ENCODE data around the gene STK39.

Gene STK39

GRCh38 chr2:168033966-168034365 lies 213.4 kb downstream of the STK39 start:
- DNase-seq: no peak

DNA sequence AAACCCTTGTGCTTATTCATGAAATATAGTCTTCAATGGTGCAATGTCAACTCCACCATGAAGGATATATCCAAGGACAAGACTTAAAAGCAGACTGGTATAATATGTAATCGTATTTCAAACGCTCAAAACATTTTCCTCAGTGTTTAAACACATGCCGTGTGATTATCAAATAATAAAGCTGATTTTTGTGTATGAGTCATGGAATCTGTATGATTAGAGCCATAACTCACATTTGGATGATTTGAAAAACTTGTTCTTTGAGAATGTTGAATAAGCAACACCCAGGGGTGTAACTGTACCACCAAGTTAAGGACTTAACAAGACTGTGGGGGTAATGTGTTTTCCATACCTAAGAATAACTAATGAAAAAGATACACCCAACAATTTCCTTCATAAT lies 215.3 kb downstream of the STK39 start:
- no peak for DNase-seq

DNA sequence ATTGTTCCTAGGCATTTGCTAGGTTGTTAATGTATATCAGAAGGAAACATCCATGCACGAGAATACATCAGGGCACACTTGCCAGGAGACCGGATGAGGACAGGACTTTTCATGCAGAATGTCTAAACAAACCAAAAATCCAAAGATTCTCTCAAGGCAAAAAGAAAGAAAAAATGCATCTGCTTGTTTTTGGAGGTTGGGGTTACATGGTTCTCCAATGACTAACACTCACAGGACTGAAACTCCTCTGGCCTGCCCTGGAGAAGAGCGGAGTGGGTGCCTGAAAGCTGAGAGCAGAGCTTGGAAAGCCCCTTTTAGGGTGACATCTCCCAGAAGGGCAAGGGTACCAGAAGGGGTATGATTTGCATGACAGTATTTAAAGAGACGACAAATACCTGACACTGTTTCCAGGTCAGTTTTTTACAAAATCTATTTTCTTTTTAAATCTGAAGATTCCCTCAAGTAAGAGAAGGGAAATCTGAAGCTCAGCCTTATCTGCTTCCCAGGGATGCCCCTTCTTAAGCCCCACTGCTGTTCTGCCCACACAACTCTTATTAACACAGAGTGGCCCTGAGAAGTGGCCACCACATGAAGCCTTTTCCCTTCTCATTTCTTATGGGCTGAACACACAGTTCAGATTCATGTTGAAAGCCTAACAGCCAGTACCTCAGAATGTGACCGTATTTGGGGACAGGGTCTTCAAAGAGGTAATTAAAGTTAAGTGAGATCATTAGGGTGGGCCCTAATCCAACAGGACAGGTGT lies 216.4 kb downstream of the STK39 start:
- no peak for DNase-seq

GRCh38 chr2:168029071-168029470 lies 218.3 kb downstream of the STK39 start:
- no peak for DNase-seq

GRCh38 chr2:168028362-168028761 lies 219.0 kb downstream of the STK39 start:
- DNase-seq: no peak

- DNase-seq: no peak
Measured at GRCh38 chr2:168025487-168026202, 221.8 kb downstream of the STK39 start.

- DNase-seq: no peak
Measured at GRCh38 chr2:168024459-168024858, 222.9 kb downstream of the STK39 start.

GRCh38 chr2:168021800-168022587 lies 225.4 kb downstream of the STK39 start:
- DNase-seq: no peak

DNA sequence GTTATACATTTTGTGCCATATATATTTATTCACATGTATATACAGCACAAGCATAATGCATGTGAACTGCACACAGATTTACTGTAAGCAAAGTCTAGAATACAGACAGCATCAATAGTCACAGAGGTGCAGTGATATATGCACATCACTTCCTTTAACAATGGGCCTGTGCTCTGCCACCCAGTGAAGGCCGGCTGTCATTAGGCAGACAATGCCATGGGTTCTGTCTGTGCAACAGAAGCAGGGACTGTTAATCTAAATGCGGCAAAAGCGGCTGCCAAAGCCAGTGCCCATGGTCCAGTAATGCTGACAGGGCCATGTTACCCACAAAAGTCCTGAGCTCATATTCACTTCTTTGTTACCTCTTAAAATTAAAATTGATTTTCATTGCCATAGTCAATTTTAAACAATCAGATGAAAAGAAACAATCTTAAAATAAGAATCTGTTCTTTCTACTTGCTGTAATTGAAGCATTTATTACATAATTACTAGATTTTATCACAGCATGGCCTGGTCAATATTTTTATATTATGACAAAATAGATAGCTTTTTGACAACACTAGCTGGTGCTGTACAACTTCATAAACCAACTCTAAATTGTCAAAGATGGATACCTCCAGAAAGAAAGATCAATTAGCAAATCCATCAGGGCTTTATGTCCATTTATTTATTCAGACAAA lies 232.0 kb downstream of the STK39 start:
- DNase-seq: no peak

DNA sequence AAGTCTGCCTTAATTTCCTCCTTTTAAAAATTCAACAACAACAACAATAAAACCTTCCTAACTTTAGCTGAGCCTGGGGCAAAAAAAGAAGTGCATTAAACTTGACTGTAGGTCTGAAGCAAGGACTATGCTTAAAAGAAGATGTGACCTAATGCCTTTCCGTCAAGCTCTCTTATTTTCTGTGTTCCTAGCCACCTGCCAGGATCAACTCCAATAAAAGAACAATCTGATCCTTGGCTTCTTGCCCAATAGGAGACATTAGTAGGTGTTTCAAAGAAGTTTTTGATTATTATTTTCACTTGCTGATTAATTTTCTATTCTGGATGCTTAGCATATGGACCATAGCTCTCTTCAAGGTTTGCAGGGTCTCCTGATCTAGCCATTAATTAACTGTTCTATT lies 237.5 kb downstream of the STK39 start:
- no peak for DNase-seq

DNA sequence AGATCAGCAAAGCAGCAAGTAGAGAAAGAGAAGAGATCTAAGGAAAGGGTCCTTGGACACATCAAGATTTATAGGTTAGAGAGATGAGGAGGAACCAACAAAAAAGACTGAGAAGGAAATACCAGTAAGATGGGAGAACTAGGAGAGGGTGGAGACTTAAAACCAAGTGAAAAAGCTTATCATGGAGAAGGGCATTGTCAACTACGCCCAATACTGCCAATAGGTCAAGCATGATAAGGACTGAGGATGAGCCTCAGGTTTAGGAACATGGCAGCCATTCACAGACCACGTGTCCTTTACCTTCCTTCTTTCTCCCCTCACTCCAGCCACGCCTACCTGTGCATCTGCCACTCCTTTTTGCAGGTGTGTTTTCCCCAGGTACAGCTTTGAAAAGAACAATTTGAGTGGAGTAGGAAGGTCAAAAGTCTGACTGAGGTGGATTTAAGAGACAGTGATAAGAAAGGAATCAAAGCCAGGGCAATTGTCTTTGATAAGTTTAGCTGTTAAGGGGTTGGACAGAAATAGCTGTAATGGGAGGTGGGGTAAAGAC lies 238.7 kb downstream of the STK39 start:
- DNase-seq: no peak

GRCh38 chr2:168006498-168006897 lies 240.9 kb downstream of the STK39 start:
- no peak for DNase-seq

DNA sequence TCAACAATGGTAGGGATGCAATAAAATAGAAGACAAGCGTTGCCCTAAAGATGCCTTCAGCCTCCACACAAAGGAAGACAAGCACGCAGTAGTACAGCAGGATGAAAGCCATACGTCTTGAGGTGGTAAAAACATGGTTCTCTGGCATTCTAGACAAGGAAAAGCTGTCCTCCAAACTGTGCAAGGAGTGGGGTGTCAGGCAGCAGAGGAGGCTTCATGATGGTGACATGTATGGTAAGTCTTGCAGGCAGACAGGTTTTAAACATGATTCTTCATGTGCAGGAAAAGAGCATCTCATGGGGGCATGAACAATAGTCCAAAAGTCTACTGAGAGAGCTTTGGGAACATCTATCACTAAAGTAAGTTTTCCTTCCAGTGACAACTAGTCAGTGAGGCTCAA lies 241.8 kb downstream of the STK39 start:
- DNase-seq: no peak

GRCh38 chr2:168003876-168004275 lies 243.5 kb downstream of the STK39 start:
- no peak for DNase-seq

DNA sequence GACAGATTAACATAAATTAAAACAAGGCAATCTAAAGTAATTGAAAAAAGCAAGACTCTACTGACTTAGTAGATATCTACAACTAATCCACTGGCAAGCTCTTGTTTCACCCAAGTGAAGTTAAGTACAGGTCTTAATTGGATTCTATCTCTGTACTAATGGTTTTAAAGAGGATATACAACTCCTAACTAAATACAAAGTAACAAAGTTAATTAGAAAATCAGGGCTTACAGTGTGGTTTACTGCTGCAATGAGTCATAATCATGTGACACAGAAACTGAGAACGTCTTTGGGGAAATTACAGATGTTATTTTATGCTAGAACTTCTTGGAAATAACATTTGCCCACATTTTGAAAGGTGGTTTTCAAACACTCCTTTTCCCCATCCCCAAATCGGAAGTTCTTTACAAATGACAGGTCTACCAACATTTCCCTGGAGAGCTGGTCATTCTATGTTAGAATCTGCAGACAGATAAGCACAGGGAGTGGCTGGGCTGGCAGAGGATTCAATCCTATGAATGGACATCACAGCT lies 245.3 kb downstream of the STK39 start:
- no peak for DNase-seq

GRCh38 chr2:167992278-167992677 lies 255.1 kb downstream of the STK39 start:
- no peak for DNase-seq

DNA sequence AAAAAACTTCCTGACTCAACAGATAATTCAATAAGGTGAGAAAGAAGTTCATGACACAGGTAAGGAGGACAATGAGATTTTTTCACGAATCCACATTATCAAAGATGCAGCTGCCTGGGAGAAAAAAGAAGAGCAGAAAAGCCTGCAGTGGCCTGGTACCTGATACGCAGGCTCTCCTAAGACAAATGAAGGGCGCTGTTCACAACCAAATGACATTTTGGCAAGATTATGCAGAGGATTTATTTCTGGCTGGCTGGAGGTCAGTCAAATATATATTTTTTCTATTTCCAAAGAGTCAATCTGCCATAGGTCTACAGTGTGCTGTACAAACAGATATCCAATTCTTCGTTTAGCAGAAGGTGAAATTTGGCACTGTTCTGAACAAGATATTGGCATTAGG lies 257.3 kb downstream of the STK39 start:
- DNase-seq: no peak

DNA sequence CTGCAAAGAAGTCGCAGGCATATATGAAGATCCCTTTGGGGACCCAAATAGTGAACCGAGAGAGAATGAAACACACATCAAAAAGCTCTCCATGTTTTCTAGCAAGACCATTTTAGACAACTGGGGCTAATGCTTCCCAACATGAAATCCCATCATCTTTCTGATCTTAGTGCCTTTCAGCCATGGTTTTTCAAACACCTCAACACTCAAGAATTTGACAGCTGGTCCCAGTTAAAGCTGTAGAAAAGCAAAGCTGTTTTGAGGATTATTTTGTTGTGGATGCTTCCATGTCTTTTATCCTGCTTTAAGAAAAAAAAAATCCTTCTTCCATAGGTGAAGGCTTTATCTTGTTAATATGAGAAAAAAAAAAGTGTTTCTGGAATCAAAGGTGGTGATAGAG lies 259.1 kb downstream of the STK39 start:
- no peak for DNase-seq

DNA sequence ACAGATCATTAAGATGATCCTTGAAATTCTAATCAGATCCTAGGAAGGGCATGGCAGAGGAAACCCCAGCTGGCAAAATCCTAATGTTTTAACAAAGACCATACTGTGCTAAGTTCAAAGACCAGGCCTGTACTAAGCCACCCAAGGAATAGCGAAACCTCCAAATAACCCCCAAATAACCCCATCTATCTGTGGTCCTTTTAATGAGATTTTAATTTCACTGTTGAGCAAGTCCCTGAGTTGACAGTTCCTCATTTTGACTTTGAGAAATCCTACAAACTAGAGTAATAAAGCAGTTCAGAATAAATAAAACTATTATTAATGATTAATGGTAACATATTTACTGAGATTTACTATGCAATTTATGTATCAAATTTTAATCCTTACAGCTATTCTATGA lies 259.8 kb downstream of the STK39 start:
- no peak for DNase-seq

DNA sequence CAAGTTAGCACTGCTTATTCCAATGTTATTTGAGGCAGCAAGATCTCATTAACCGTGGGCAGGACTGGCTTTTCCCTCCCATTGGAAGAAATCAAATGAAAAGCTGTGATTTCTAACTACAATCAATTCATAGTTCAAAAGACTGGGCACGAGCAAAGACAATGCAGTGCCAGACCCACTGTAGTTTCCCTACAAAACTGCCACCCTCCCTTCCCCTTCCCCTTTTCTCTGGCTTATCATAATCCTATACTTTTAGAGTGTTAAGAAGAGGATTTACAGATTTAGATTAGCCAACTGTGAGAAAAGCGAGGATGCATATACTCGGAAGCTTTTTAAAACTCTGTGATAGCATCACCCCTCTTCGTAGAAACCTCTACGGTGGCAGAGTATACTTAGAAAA lies 260.4 kb downstream of the STK39 start:
- no peak for DNase-seq

- no peak for DNase-seq
Measured at GRCh38 chr2:167986223-167986622, 261.2 kb downstream of the STK39 start.

DNA sequence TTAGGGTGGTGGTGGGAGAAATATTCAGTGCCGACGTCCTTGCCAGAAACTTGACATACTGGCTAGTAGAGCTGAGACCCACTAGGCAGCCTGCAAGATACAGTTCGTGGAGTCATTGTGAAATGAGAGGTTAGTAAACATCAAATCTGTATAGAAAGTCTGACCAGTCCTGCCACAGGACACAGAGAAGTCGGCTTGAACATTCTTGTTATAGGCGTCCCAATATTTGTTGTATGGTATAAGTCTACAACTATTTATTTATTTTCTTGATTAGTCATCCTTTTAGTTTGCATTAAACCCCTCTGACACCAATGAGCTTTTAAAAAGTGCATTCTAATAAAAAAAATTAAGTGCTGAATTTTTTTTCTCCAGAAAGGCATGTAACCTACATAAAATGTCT lies 265.4 kb downstream of the STK39 start:
- no peak for DNase-seq

GRCh38 chr2:167980439-167980838 lies 267.0 kb downstream of the STK39 start:
- DNase-seq: no peak
